HG03060 (cell line): ENCODE data around the gene DPYD.

Source experiments
- ATAC-seq: cut with Tn5 transposase; IDR thresholded peaks from one replicate; pipeline ENCODE4 v1.9.1; 2021; ENCODE audit warnings: low read depth, moderate number of reproducible peaks; ENCODE audit not compliant: unreplicated experiment

DPYD gene

GRCh38 chr1:97907886-97908285 is 12.9 kb downstream of the DPYD start:
- ATAC-seq = no peak

GRCh38 chr1:97906567-97907241 is 14.1 kb downstream of the DPYD start:
- no peak for ATAC-seq

- ATAC-seq = no peak
These were observed 15.5 kb downstream of the DPYD start for GRCh38 chr1:97905141-97905940.

GRCh38 chr1:97904534-97904933 is 16.3 kb downstream of the DPYD start:
- ATAC-seq = no peak

- no peak for ATAC-seq
These were observed 17.2 kb downstream of the DPYD start for GRCh38 chr1:97903626-97904025.

- ATAC-seq = no peak
These were observed 18.8 kb downstream of the DPYD start for GRCh38 chr1:97902067-97902466.

- no peak for ATAC-seq
These were observed 19.7 kb downstream of the DPYD start for GRCh38 chr1:97901017-97901658.

- no peak for ATAC-seq
These were observed 21.9 kb downstream of the DPYD start for GRCh38 chr1:97898948-97899347.

GRCh38 chr1:97895278-97895677 is 25.6 kb downstream of the DPYD start:
- ATAC-seq = no peak

GRCh38 chr1:97893844-97894243 is 27.0 kb downstream of the DPYD start:
- ATAC-seq = no peak

- ATAC-seq = no peak
These were observed 34.6 kb downstream of the DPYD start for GRCh38 chr1:97886199-97886598.

GRCh38 chr1:97883823-97884222 is 37.0 kb downstream of the DPYD start:
- no peak for ATAC-seq

GRCh38 chr1:97877307-97877706 is 43.5 kb downstream of the DPYD start:
- no peak for ATAC-seq

GRCh38 chr1:97875996-97876395 is 44.8 kb downstream of the DPYD start:
- ATAC-seq = no peak

- no peak for ATAC-seq
These were observed 50.2 kb downstream of the DPYD start for GRCh38 chr1:97870589-97870988.

GRCh38 chr1:97869441-97869840 is 51.4 kb downstream of the DPYD start:
- ATAC-seq = no peak

GRCh38 chr1:97867127-97867526 is 53.7 kb downstream of the DPYD start:
- no peak for ATAC-seq

GRCh38 chr1:97864615-97865014 is 56.2 kb downstream of the DPYD start:
- no peak for ATAC-seq

- ATAC-seq = no peak
These were observed 67.6 kb downstream of the DPYD start for GRCh38 chr1:97853221-97853620.

- no peak for ATAC-seq
These were observed 71.2 kb downstream of the DPYD start for GRCh38 chr1:97849345-97850340.
